GM19395 (cell line): ENCODE measurements around the gene TSPEAR.
"Not testable (repeated sequence)": the region's sequence is repeated elsewhere in the genome, so short reads cannot be mapped to it uniquely, and the experiment has no call there.

Source experiments
- ATAC-seq: cut with Tn5 transposase; IDR thresholded peaks from one replicate; pipeline ENCODE4 v1.9.1; 2021; ENCODE audit warnings: mild to moderate bottlenecking, moderate library complexity; ENCODE audit not compliant: unreplicated experiment

The TSPEAR gene

GRCh38 chr21:44656868-44657267 is 54.5 kb downstream of the TSPEAR start:
- no peak for ATAC-seq

GRCh38 chr21:44654576-44655175 is 56.7 kb downstream of the TSPEAR start, which contains the start of gene KRTAP12-4:
TSS of gene KRTAP12-4 (minus strand) at chr21:44654659. CDS start at chr21:44654614, 45 bp downstream.
- ATAC-seq: no peak

- no peak for ATAC-seq
Observed at GRCh38 chr21:44653656-44654575, 57.5 kb downstream of the TSPEAR start.

GRCh38 chr21:44653123-44653522 is 58.2 kb downstream of the TSPEAR start:
- ATAC-seq: no peak

- ATAC-seq: no peak
Observed at GRCh38 chr21:44650973-44651675, 60.2 kb downstream of the TSPEAR start.

- ATAC-seq: no peak
Observed at GRCh38 chr21:44650265-44650972, 61.0 kb downstream of the TSPEAR start.

- ATAC-seq: no peak
Observed at GRCh38 chr21:44649521-44650100, 61.8 kb downstream of the TSPEAR start.

GRCh38 chr21:44648557-44649311 is 62.6 kb downstream of the TSPEAR start:
- no peak for ATAC-seq

- no peak for ATAC-seq
Observed at GRCh38 chr21:44647222-44647552, 64.2 kb downstream of the TSPEAR start.

- not testable (repeated sequence) for ATAC-seq
Observed at GRCh38 chr21:44646366-44647221, 64.8 kb downstream of the TSPEAR start, which contains the start of gene KRTAP10-11. TSS of gene KRTAP10-11 (plus strand) at chr21:44646414. CDS start at chr21:44646459, 45 bp downstream.

- no peak for ATAC-seq
Observed at GRCh38 chr21:44644878-44645277, 66.5 kb downstream of the TSPEAR start.

- ATAC-seq: no peak
Observed at GRCh38 chr21:44643741-44644310, 67.5 kb downstream of the TSPEAR start.

GRCh38 chr21:44640761-44641160 is 70.6 kb downstream of the TSPEAR start:
- ATAC-seq: no peak

- no peak for ATAC-seq
Observed at GRCh38 chr21:44639331-44639655, 72.1 kb downstream of the TSPEAR start.

- ATAC-seq: not testable (repeated sequence)
Observed at GRCh38 chr21:44638506-44639330, 72.7 kb downstream of the TSPEAR start.

- ATAC-seq: not testable (repeated sequence)
Observed at GRCh38 chr21:44637851-44638348, 73.5 kb downstream of the TSPEAR start.

GRCh38 chr21:44637018-44637850 is 74.1 kb downstream of the TSPEAR start, which contains the start of gene KRTAP10-10:
TSS of gene KRTAP10-10 (plus strand) at chr21:44637356. CDS start at chr21:44637418, 62 bp downstream.
- no peak for ATAC-seq
